ENCODE data around the gene PCK2.

The PCK2 gene

DNA sequence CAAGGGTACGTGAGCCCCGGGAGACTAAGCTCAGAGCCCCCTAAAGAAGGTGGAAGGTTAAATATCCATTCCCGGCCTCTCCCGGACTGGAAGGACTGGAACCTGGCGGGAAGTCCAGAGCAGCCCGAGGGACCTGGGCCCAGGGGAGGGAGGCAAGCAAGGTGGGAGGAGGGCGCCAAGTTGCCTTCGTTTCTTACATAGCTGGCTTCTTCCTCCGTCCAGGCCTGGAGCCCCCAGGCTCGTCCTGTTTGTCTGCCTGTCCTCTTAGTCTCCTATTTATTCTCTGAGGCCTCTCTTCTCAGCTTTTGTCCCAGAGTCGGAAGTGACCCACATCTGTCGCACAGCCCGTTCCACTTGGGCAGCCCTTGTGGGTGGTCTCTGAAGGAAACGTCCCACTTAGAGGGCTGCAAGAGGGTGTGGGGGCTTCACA lies 745 bp downstream of the PCK2 start:
- peak; percentile 21 for ATAC-seq
- TF ChIP-seq, protein P1, sequence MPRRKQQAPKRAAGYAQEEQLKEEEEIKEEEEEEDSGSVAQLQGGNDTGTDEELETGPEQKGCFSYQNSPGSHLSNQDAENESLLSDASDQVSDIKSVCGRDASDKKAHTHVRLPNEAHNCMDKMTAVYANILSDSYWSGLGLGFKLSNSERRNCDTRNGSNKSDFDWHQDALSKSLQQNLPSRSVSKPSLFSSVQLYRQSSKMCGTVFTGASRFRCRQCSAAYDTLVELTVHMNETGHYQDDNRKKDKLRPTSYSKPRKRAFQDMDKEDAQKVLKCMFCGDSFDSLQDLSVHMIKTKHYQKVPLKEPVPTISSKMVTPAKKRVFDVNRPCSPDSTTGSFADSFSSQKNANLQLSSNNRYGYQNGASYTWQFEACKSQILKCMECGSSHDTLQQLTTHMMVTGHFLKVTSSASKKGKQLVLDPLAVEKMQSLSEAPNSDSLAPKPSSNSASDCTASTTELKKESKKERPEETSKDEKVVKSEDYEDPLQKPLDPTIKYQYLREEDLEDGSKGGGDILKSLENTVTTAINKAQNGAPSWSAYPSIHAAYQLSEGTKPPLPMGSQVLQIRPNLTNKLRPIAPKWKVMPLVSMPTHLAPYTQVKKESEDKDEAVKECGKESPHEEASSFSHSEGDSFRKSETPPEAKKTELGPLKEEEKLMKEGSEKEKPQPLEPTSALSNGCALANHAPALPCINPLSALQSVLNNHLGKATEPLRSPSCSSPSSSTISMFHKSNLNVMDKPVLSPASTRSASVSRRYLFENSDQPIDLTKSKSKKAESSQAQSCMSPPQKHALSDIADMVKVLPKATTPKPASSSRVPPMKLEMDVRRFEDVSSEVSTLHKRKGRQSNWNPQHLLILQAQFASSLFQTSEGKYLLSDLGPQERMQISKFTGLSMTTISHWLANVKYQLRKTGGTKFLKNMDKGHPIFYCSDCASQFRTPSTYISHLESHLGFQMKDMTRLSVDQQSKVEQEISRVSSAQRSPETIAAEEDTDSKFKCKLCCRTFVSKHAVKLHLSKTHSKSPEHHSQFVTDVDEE (CRISPR knock-in tag; IDR thresholded peaks at IDR 0.05), result no peak
- no peak for TF ChIP-seq SNAI2 (CRISPR knock-in tag; IDR thresholded peaks at IDR 0.05)
- no peak for TF ChIP-seq CREB5 (CRISPR knock-in tag; IDR thresholded peaks at IDR 0.05; ENCODE audit: low read depth)
- TF ChIP-seq ZFP30 (CRISPR knock-in tag; IDR thresholded peaks at IDR 0.05), result no peak
- no peak for TF ChIP-seq GLIS3 (CRISPR knock-in tag; IDR thresholded peaks at IDR 0.05)
- TF ChIP-seq, protein P2, sequence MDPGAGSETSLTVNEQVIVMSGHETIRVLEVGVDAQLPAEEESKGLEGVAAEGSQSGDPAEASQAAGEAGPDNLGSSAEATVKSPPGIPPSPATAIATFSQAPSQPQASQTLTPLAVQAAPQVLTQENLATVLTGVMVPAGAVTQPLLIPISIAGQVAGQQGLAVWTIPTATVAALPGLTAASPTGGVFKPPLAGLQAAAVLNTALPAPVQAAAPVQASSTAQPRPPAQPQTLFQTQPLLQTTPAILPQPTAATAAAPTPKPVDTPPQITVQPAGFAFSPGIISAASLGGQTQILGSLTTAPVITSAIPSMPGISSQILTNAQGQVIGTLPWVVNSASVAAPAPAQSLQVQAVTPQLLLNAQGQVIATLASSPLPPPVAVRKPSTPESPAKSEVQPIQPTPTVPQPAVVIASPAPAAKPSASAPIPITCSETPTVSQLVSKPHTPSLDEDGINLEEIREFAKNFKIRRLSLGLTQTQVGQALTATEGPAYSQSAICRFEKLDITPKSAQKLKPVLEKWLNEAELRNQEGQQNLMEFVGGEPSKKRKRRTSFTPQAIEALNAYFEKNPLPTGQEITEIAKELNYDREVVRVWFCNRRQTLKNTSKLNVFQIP (CRISPR knock-in tag; IDR thresholded peaks at IDR 0.05; ENCODE audit: borderline replicate concordance, low read depth), result no peak
- TF ChIP-seq ISL1 (CRISPR knock-in tag; IDR thresholded peaks at IDR 0.05), result no peak
- TF ChIP-seq CSRNP3 (CRISPR knock-in tag; IDR thresholded peaks at IDR 0.05), result no peak
- no peak for TF ChIP-seq ARNTL (CRISPR knock-in tag; IDR thresholded peaks at IDR 0.05; ENCODE audit: borderline replicate concordance, low read depth)
- no peak for TF ChIP-seq ZNF8 (CRISPR knock-in tag; IDR thresholded peaks at IDR 0.05)
- no peak for TF ChIP-seq TCF4 (CRISPR knock-in tag; IDR thresholded peaks at IDR 0.05; ENCODE audit: borderline replicate concordance)
- TF ChIP-seq BACH2 (CRISPR knock-in tag; IDR thresholded peaks at IDR 0.05; ENCODE audit: borderline replicate concordance), result no peak

DNA sequence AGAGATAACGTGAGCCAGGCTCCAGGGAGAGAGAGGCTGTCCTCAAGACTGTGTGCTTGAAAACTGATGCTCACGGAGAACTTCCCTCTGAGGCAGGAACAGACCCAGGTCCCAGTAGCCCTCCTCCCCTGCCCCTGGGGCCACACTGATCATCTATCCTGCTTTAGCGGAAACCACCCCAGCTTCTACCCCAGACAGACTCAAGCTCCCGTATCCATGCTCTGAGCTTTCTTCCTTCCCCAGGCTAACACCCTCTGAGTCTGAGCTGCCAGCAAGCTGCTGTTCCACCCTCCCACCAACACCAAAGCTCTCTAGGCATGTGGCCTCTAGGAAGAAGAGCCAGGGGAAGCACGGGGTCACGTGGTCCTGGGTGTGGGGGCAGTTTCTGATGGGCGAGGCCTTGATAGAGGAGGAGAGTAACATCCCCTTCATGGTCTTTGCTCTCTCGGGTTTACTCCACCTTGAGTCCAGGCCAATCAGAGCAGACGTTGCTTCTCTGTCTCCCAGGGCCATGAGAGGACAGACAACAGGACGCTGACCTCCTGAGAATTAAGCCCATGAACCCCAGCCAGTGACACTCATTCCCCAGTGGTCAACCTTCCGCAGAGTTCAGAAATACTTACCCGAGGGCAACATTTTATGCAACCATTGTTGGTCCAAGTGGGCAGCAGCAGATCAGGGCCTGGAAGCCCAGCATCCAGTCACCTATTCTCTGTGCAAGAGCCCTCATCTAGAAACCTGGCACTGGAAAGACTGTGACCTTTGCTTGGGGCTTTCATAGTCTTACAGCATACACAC lies 1.4 kb downstream of the PCK2 start:
- TF ChIP-seq ZFP3 (CRISPR knock-in tag; IDR thresholded peaks at IDR 0.05), result no peak
- TF ChIP-seq CREB5 (CRISPR knock-in tag; IDR thresholded peaks at IDR 0.05; ENCODE audit: low read depth), result no peak
- TF ChIP-seq OSR1 (CRISPR knock-in tag; IDR thresholded peaks at IDR 0.05), result no peak
- TF ChIP-seq, protein P1 (CRISPR knock-in tag; IDR thresholded peaks at IDR 0.05), result no peak
- TF ChIP-seq TOX (CRISPR knock-in tag; IDR thresholded peaks at IDR 0.05; ENCODE audit: borderline replicate concordance), result no peak
- TF ChIP-seq GLIS3 (CRISPR knock-in tag; IDR thresholded peaks at IDR 0.05), result no peak
- TF ChIP-seq PPARA (CRISPR knock-in tag; IDR thresholded peaks at IDR 0.05; ENCODE audit: borderline replicate concordance), result no peak
- TF ChIP-seq, protein P2 (CRISPR knock-in tag; IDR thresholded peaks at IDR 0.05; ENCODE audit: borderline replicate concordance, low read depth), result no peak
- no peak for TF ChIP-seq ARNTL (CRISPR knock-in tag; IDR thresholded peaks at IDR 0.05; ENCODE audit: borderline replicate concordance, low read depth)
- no peak for TF ChIP-seq CSDC2 (CRISPR knock-in tag; IDR thresholded peaks at IDR 0.05)
- TF ChIP-seq SNAI2 (CRISPR knock-in tag; IDR thresholded peaks at IDR 0.05), result no peak
- TF ChIP-seq ZC3H10 (CRISPR knock-in tag; IDR thresholded peaks at IDR 0.05), result no peak
- peak; percentile 3 for ATAC-seq

Data from SK-N-SH treated with all-trans-retinoic acid at 6 μM for 48 hours (cell line).